Measurements from ENCODE around the gene WLS. TPM values are rescaled to one million over a fixed set of nuclear protein-coding genes. Genes with fewer than 3 reads are reported as not detected.

Gene WLS
- total and polyA plus RNA-seq, 2 experiments from 2014 or later: 113 to 114 TPM

GRCh38 chr1:68113966-68114365 is 118.4 kb downstream of the WLS start:
- Histone ChIP-seq H3K27me3 (no peaks in the 10 kb centered on the region), H3K36me3 (no peaks in the 10 kb centered on the region), H3K27ac (no peak overlapping the region), H3K4me3 (no peak overlapping the region), H3K9me3 (ENCODE audit: low read depth) (no peaks in the 10 kb centered on the region), H3K4me1 (ENCODE audit: low read depth) (no peaks in the 10 kb centered on the region)
- DNase-seq (ENCODE audit: low read depth in 1 of 2, low spot score in 1 of 2): no peak
- TF ChIP-seq, protein P1, sequence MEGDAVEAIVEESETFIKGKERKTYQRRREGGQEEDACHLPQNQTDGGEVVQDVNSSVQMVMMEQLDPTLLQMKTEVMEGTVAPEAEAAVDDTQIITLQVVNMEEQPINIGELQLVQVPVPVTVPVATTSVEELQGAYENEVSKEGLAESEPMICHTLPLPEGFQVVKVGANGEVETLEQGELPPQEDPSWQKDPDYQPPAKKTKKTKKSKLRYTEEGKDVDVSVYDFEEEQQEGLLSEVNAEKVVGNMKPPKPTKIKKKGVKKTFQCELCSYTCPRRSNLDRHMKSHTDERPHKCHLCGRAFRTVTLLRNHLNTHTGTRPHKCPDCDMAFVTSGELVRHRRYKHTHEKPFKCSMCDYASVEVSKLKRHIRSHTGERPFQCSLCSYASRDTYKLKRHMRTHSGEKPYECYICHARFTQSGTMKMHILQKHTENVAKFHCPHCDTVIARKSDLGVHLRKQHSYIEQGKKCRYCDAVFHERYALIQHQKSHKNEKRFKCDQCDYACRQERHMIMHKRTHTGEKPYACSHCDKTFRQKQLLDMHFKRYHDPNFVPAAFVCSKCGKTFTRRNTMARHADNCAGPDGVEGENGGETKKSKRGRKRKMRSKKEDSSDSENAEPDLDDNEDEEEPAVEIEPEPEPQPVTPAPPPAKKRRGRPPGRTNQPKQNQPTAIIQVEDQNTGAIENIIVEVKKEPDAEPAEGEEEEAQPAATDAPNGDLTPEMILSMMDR (IDR thresholded peaks at IDR 0.05; ENCODE audit: low read depth, low read length): no peak

GRCh38 chr1:68112835-68113243 is 119.5 kb downstream of the WLS start:
- DNase-seq (ENCODE audit: low read depth in 1 of 2, low spot score in 1 of 2): peak in 1 of 2 donors; percentile 90

DNA sequence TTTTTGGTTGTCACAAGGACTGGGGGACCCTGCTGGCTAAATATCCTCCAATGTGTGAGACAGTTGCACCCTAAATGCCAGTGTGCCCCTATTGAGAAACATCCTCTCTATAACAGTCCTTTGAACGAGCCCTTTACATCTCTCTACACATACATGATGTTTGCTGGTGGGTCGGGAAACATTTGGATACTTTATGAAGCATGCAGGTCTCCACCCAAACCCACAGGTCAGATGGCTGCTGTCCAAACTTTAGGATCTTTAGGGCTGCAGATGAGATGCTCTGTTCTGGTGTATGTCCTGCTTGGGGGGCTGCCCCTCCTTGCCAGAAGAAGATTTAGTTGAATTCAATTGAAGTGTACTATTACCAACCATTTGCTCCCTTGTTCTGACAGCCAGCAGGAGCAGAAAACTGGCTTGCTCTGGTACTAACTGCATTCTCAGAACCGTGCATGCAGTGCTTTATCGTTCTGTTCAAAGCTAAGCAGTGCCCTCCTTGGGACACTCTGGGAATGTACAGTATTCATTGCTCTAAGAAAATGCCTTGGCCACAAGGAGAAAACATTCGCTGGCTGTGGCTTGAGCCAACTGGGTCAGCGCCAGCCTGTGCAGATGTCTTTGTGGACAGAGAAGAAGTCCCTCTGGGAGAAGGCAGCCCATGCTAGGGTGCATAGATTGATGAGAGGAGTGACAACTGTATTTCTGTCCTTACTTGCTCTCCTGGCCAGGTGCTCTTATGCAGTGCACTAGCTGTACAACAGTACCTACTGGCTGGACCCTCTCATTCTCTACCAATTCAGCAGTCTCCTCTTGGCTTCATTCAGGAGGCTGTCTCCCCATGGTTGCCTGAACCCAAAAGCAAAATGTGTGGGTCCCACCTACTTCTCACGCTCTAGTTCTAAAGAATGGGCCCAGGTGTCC is 120.5 kb downstream of the WLS start:
- DNase-seq (ENCODE audit: low read depth in 1 of 2, low spot score in 1 of 2): peak; percentile 77 to 94
- peaks cover 1% of the 10 kb centered on the region for H3K36me3 ChIP-seq
- TF ChIP-seq, protein P1 (IDR thresholded peaks at IDR 0.05; ENCODE audit: low read depth, low read length): peak; percentile 78
- H3K27ac ChIP-seq: no peak overlapping the region
- no peaks in the 10 kb centered on the region for H3K4me1 ChIP-seq (ENCODE audit: low read depth)
- H3K27me3 ChIP-seq: no peaks in the 10 kb centered on the region
- no peak overlapping the region for H3K4me3 ChIP-seq
- no peaks in the 10 kb centered on the region for H3K9me3 ChIP-seq (ENCODE audit: low read depth)

More at GRCh38 chr1:68112835-68113243, 119.5 kb downstream of the WLS start:
- Histone ChIP-seq H3K4me1 (ENCODE audit: low read depth) (no peaks in the 10 kb centered on the region), H3K27ac (no peak overlapping the region), H3K36me3 (no peaks in the 10 kb centered on the region), H3K9me3 (ENCODE audit: low read depth) (no peaks in the 10 kb centered on the region), H3K27me3 (no peaks in the 10 kb centered on the region), H3K4me3 (no peak overlapping the region)
- TF ChIP-seq, protein P1 (IDR thresholded peaks at IDR 0.05; ENCODE audit: low read depth, low read length): no peak

DNA sequence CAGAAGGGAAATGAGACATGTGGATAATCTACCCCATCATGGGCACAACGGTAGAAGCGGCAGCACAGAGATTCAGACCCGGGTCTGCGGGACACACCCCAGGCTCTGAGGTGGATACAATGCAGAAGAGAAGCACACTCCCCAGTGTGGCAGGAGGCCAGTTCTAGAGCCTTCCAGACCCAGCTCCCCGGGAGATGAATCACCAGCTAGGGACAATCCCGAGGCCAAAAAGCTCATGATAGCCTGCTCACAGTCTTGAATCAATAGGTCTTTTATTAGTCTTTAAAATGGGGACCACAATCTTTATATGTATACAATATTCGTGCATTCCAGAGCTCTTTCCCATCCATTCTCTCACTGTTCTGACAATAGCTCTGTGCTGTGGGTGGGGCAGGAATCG is 124.6 kb downstream of the WLS start:
- Histone ChIP-seq H3K36me3 (peaks cover 2% of the 10 kb centered on the region), H3K27me3 (no peaks in the 10 kb centered on the region), H3K9me3 (ENCODE audit: low read depth) (no peaks in the 10 kb centered on the region), H3K27ac (no peak overlapping the region), H3K4me1 (ENCODE audit: low read depth) (no peaks in the 10 kb centered on the region), H3K4me3 (no peak overlapping the region)
- TF ChIP-seq, protein P1 (IDR thresholded peaks at IDR 0.05; ENCODE audit: low read depth, low read length): no peak
- DNase-seq (ENCODE audit: low read depth in 1 of 2, low spot score in 1 of 2): peak in 1 of 2 donors; percentile 54

GRCh38 chr1:68103884-68104554 is 128.3 kb downstream of the WLS start:
- peak in 1 of 2 donors; percentile 66 for DNase-seq (ENCODE audit: low read depth in 1 of 2, low spot score in 1 of 2)
- H3K4me3 ChIP-seq: no peak overlapping the region
- H3K4me1 ChIP-seq (ENCODE audit: low read depth): no peaks in the 10 kb centered on the region
- no peak overlapping the region for H3K27ac ChIP-seq
- no peaks in the 10 kb centered on the region for H3K9me3 ChIP-seq (ENCODE audit: low read depth)
- TF ChIP-seq, protein P1 (IDR thresholded peaks at IDR 0.05; ENCODE audit: low read depth, low read length): no peak
- H3K27me3 ChIP-seq: no peaks in the 10 kb centered on the region
- H3K36me3 ChIP-seq: peaks cover 2% of the 10 kb centered on the region

Data from cardiac muscle cell (in vitro differentiated cells and primary cell).